ENCODE data around the gene ERVV-1. TPM values are rescaled to one million over a fixed set of nuclear protein-coding genes. Genes with fewer than 3 reads are reported as not detected.
"Not testable (repeated sequence)": the region's sequence is repeated elsewhere in the genome, so short reads cannot be mapped to it uniquely, and the experiment has no call there.

Gene ERVV-1, protein sequence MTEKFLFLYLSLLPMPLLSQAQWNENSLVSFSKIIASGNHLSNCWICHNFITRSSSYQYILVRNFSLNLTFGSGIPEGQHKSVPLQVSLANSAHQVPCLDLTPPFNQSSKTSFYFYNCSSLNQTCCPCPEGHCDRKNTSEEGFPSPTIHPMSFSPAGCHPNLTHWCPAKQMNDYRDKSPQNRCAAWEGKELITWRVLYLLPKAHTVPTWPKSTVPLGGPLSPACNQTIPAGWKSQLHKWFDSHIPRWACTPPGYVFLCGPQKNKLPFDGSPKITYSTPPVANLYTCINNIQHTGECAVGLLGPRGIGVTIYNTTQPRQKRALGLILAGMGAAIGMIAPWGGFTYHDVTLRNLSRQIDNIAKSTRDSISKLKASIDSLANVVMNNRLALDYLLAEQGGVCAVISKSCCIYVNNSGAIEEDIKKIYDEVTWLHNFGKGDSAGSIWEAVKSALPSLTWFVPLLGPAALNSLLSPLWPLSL
- not detected in 2 replicates for total RNA-seq (2014; rRNA removed; shearing (Covaris generic))
- 0.38 TPM in 1 of 2 replicates, not detected in the other for polyA plus RNA-seq (2015; cell fraction: cytosol; rRNA removed)
- polyA plus RNA-seq (2015; cell fraction: nucleus; rRNA removed), result not detected in 2 replicates

DNA sequence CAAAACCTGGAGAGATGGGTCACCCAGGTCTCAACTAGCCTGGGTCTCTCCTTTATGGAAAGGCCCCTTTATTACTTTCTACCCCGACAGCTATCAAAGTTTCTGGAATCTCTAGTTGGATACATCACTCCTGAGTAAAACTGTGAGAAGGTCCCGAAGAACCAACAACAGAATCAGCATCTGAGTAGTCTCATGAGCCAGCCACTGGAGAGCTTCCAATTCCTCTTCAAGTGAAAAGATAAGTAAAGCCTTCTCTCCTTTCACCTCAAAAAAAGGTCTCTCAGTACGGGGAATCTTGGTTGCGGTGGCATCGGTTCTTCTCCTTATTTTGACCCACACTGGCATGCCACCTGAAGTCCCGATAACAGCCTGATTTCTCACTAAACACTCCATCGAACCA lies at the start of gene ERVV-1:
Gene ERVV-1, plus strand, starts transcription at position 301 of the 400 bp plus-strand sequence. CDS start 170 bp downstream, outside the sequence.
- in situ Hi-C loops (cut with HindIII; ENCODE audit: low pct_unique_long_range_greater_than_20kb, low sequenced_read_pairs), result no loop called here

DNA sequence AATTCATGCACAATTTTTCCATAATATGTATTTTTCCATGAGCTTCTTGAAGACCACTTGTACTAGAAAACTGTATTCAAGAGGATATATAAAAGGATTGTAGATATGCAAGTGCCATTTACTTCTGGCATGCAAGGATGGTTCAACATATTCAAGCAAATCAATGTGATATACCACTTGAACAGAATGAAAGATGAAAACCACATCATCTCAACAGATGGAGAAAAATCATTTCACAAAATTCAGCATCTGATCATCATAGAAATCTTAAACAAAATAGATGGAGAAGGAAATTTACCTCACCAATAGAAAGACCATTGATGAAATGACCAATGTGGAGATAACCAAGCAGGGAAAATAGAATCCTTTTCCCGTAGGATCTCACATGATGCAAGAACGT lies 45.9 kb upstream of the ERVV-1 start:
- in situ Hi-C loops (cut with HindIII; ENCODE audit: low pct_unique_long_range_greater_than_20kb, low sequenced_read_pairs), result no loop called here

More for the DNA sequence above, at the start of gene ERVV-1:
- DNase-seq (ENCODE audit: low read depth, low spot score), result no peak

DNA sequence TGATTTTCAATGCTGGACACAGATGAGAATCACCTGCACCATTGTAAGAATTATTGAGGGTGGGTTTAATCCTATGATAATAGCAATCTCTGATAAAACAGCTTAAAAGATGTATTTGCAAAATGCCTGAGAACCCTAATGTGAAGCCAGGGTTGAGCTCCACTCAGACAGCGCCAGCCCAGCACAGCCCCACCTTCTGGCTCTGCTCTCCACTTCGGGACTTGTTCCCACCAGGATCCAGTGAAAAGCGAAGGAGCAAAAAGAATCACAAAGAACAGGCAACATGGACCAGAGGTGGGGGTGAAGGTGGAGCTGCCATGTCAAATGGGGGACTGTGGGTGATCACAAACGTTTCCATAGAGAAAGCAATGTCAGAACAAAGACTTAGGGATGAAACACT lies 32.4 kb upstream of the ERVV-1 start:
- DNase-seq (ENCODE audit: low read depth, low spot score), result no peak
- in situ Hi-C loops (cut with HindIII; ENCODE audit: low pct_unique_long_range_greater_than_20kb, low sequenced_read_pairs), result no loop called here

More for the DNA sequence above, 45.9 kb upstream of the ERVV-1 start:
- no peak for DNase-seq (ENCODE audit: low read depth, low spot score)

- DNase-seq (ENCODE audit: low read depth, low spot score); in situ Hi-C loops (cut with HindIII; ENCODE audit: low pct_unique_long_range_greater_than_20kb, low sequenced_read_pairs): not testable (repeated sequence)
Observed at GRCh38 chr19:52983167-52983566, 30.6 kb upstream of the ERVV-1 start.

GRCh38 chr19:52987221-52987620 lies 26.5 kb upstream of the ERVV-1 start:
- DNase-seq (ENCODE audit: low read depth, low spot score), result no peak
- in situ Hi-C loops (cut with HindIII; ENCODE audit: low pct_unique_long_range_greater_than_20kb, low sequenced_read_pairs), result no loop called here

GRCh38 chr19:52988506-52988905 lies 25.2 kb upstream of the ERVV-1 start:
- in situ Hi-C loops (cut with HindIII; ENCODE audit: low pct_unique_long_range_greater_than_20kb, low sequenced_read_pairs), result no loop called here
- no peak for DNase-seq (ENCODE audit: low read depth, low spot score)

- DNase-seq (ENCODE audit: low read depth, low spot score), result no peak
- in situ Hi-C loops (cut with HindIII; ENCODE audit: low pct_unique_long_range_greater_than_20kb, low sequenced_read_pairs), result no loop called here
Observed at GRCh38 chr19:52990759-52991418, 22.8 kb upstream of the ERVV-1 start.

- peak; percentile 19 for DNase-seq (ENCODE audit: low read depth, low spot score)
Observed at GRCh38 chr19:52991484-52991883, 22.2 kb upstream of the ERVV-1 start.

DNA sequence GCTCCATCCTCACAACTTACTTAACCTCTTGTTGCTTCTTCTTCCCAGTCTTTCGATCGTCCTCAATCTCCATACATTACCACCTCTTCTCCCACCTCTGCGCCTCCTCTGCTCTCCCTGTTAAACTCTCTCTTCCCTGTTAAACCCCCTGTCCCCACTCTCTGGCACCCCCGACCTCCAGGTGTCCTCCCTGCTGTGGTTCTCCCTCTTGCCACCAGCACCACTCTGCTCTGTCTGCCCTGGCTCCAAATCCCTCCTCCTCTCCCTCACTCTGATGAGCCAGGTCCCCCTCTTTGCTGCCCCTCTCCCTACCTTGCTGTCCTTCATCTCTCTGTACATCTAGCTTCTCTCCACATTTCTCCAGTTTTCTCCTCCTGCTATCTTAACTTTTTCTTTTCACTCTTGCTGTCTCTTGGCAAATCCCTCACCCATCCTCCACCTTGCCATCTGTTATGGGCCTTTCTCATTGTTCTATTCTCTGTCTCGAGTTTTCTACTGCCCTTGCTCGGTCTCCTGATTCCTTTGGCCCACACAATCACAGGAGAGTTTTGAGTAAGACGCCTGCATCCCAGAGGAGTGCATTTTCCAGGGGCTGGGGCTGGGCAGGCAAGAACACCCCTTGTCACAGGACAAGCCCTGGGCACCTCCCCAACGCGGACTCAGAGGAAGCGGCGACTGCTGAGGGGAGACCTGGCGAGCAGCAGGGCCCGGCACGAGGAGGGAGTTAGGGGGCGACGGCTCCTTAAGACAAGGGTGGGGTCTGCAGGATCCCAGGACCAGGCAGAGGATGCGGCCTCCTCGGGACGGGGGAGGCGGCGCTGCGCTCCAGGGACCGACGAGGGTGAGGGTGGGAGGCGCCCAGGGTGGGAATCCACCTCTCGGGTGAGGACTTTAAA lies 21.4 kb upstream of the ERVV-1 start:
- DNase-seq (ENCODE audit: low read depth, low spot score), result no peak
- in situ Hi-C loops (cut with HindIII; ENCODE audit: low pct_unique_long_range_greater_than_20kb, low sequenced_read_pairs), result no loop called here

More at GRCh38 chr19:52991484-52991883, 22.2 kb upstream of the ERVV-1 start:
- in situ Hi-C loops (cut with HindIII; ENCODE audit: low pct_unique_long_range_greater_than_20kb, low sequenced_read_pairs), result no loop called here

DNA sequence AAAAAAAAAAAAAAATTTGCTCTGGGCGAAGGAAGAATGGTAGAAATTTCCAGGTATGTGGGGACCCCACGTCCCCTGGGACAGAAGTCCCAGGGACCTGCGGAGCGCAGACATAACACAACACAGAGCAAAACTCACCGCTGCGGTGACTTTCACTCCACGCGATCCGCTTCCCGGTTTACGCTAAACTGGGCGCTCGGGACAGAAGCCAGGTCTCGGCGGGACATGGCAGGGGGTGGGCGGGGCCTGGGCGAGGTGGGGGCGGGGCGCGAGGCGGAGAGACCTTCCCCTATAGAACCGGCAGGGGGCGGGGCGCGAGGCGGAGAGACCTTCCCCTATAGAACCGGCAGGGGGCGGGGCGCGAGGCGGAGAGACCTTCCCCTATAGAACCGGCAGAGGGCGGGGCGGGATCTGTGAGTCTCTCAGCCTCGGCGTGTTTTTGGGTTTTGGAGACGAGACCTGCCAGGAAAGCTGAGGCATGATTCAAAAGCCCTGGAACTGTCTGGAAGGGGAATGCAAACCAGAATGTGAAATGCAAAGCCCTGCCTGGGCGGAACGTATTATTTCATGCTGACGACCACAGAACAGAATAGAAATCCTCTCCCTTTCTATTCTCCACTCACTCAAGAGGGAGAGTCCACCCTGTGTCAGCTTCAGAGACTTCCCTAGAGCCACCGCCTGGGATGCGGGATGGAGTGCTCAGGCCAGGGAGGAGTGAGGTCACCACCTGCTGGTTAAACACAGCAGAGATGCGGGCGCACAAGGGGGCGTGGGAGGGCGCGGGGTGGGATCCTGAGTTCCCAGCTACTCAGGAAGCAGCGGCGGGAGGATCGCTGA lies 20.2 kb upstream of the ERVV-1 start:
- DNase-seq (ENCODE audit: low read depth, low spot score), result peak; percentile 48
- in situ Hi-C loops (cut with HindIII; ENCODE audit: low pct_unique_long_range_greater_than_20kb, low sequenced_read_pairs), result no loop called here

DNA sequence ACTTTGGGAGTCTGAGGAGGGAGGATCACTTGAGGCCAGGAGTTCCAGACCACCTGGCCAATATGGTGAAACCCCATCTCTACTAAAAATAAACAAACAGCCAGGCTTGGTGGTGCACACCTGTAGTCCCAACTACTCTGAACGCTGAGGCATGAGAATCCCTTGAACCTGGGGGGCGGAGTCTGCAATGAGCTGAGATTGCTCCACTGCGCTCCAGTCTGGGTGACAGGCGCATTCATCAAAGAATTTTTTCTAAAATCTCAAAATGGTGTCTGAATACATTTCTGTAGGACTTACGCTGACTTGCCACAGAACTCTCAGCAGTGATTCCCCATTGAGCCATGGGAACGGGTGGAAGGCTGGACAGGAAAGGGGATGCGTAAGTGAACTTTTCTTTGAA lies 18.0 kb upstream of the ERVV-1 start:
- DNase-seq (ENCODE audit: low read depth, low spot score), result no peak
- in situ Hi-C loops (cut with HindIII; ENCODE audit: low pct_unique_long_range_greater_than_20kb, low sequenced_read_pairs), result no loop called here

- no peak for DNase-seq (ENCODE audit: low read depth, low spot score)
- in situ Hi-C loops (cut with HindIII; ENCODE audit: low pct_unique_long_range_greater_than_20kb, low sequenced_read_pairs), result no loop called here
Observed at GRCh38 chr19:52997975-52998374, 15.7 kb upstream of the ERVV-1 start.

GRCh38 chr19:53002479-53002878 lies 11.2 kb upstream of the ERVV-1 start:
- no peak for DNase-seq (ENCODE audit: low read depth, low spot score)
- in situ Hi-C loops (cut with HindIII; ENCODE audit: low pct_unique_long_range_greater_than_20kb, low sequenced_read_pairs), result no loop called here

GRCh38 chr19:53004242-53004641 lies 9.5 kb upstream of the ERVV-1 start:
- in situ Hi-C loops (cut with HindIII; ENCODE audit: low pct_unique_long_range_greater_than_20kb, low sequenced_read_pairs), result no loop called here
- DNase-seq (ENCODE audit: low read depth, low spot score), result no peak

- in situ Hi-C loops (cut with HindIII; ENCODE audit: low pct_unique_long_range_greater_than_20kb, low sequenced_read_pairs), result no loop called here
- DNase-seq (ENCODE audit: low read depth, low spot score), result no peak
Observed at GRCh38 chr19:53007200-53007599, 6.5 kb upstream of the ERVV-1 start.

- in situ Hi-C loops (cut with HindIII; ENCODE audit: low pct_unique_long_range_greater_than_20kb, low sequenced_read_pairs), result no loop called here
- DNase-seq (ENCODE audit: low read depth, low spot score), result no peak
Observed at GRCh38 chr19:53007606-53008005, 6.1 kb upstream of the ERVV-1 start.
